Stomach (tissue), 9 donors: ENCODE measurements around the gene KPTN. TPM values are rescaled to one million over a fixed set of nuclear protein-coding genes. Genes with fewer than 3 reads are reported as not detected.

ENCODE experiments used
- DNase-seq, 2 donors: peaks; one replicate each; pipeline versions ENCODE4 v3.0.0 to v3.0.0-alpha.2; 2013 to 2019
- H3K27ac ChIP-seq, 5 donors: fragments of 200-600 bp in 4 of 5; sonication (generic) in 4 of 5; one replicate each; pipeline ENCODE4 v1.5.1; 2013 to 2019; ENCODE audit warnings: mild to moderate bottlenecking in 1 of 5, moderate library complexity in 1 of 5
- H3K27me3 ChIP-seq, 3 donors: fragments of 200-600 bp; sonication (generic); one replicate each; pipeline ENCODE4 v1.5.1; 2017 to 2019; ENCODE audit warnings: mixed run types in 1 of 3
- H3K36me3 ChIP-seq, 4 donors: fragments of 200-600 bp; sonication (generic); 1 replicate in 3 of 4; 2 replicates in 1 of 4; pipeline ENCODE4 v1.5.1; 2016 to 2019
- H3K4me1 ChIP-seq, 4 donors: fragments of 200-600 bp; sonication (generic); one replicate each; pipeline ENCODE4 v1.5.1; 2016 to 2019
- H3K4me3 ChIP-seq, 4 donors: fragments of 200-600 bp; sonication (generic) in 3 of 4; one replicate each; pipeline ENCODE4 v1.5.1; 2016 to 2019; ENCODE audit warnings: mild to moderate bottlenecking in 1 of 4
- H3K9me3 ChIP-seq, 4 donors: fragments of 200-600 bp; sonication (generic); one replicate each; pipeline ENCODE4 v1.5.1; 2016 to 2019
- EP300 ChIP-seq: sonication (generic); formaldehyde crosslinking; IDR thresholded peaks from one replicate; pipeline ENCODE4 v1.6.1; 2017; ENCODE audit warnings: antibody characterized with exemption
- POLR2A ChIP-seq, 4 donors: fragments of 450-650 bp; IDR thresholded peaks; one replicate each; pipeline ENCODE4 v1.6.1; 2016; ENCODE audit warnings: antibody characterized with exemption in 4 of 4, control low read depth in 2 of 4, mild to moderate bottlenecking in 1 of 4, moderate library complexity in 1 of 4
- POLR2AphosphoS5 ChIP-seq, 3 donors: sonication (generic); formaldehyde crosslinking; IDR thresholded peaks; one replicate each; pipeline ENCODE4 v1.6.1; 2016; ENCODE audit warnings: antibody characterized with exemption in 3 of 3
- WGBS, 5 donors: extraction: QIAGEN DNeasy Blood & Tissue Kit in 3 of 5; methylation state at CpG; one replicate each; pipeline versions ENCODE4 v1.1.5 to v1.1.7; 2013 to 2018; 5-methylcytosine and 5-hydroxymethylcytosine counted together
- intact Hi-C: fragments of 100-400 bp; cut with DNase I; formaldehyde crosslinking; loops from one replicate; pipeline ENCODE4 v1.15.1; 2023; ENCODE audit warnings: low total_unique reads
- polyA plus RNA-seq, 3 donors: library from polyadenylated mRNA; stranded (reverse); fragments of 200-250 nt; gene quantifications; one replicate each; pipeline ENCODE4 v1.2.3, GENCODE V29; 2013
- total RNA-seq, 5 donors: library from RNA; depleted of rRNA; stranded (reverse); fragments of >200 nt; gene quantifications; one replicate each; pipeline versions ENCODE4 v1.1.0 to v1.2.3, GENCODE V29; 2014 to 2016
- TF ChIP-seq, protein P1 (sequence below), 7 experiments: fragments of 450-650 bp in 4 of 7; fragments of 200-600 bp in 3 of 7; sonication (generic) in 3 of 7; IDR thresholded peaks; one replicate each; pipeline ENCODE4 v1.5.1; 2016 to 2019; ENCODE audit warnings: antibody characterized with exemption in 7 of 7, control low read depth in 2 of 7, mild to moderate bottlenecking in 1 of 7
- donor health status: healthy with polysubstance abuse.
- donor health status: Bipolar disorder and iron deficiency.
- donor health status: healthy.

Gene KPTN
- total and polyA plus RNA-seq, 8 donors, result 3.2 to 28.0 (median 18.9) TPM

DNA sequence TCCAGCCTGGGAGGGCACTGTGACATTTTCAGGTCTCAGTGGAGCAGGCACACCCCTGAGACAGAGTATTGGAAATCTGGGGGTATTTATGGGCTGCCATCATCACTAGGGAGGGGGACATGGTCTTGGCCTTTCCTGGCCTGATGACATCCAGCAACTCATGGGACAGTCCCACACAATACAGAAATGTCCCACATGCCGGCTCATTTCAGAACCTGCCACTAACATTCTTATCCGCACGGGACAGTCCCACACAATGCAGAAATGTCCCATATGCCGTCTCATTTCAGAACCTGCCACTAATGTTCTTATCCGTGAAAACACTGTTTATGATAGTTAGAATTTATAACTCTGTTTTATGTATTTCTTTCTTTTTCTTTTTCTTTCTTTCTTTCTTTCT, 22.1 kb downstream of the KPTN start:
- Histone ChIP-seq H3K4me3 (no peak overlapping the region), H3K27ac (no peak overlapping the region), H3K9me3 (peaks cover 0 to 4% (median 0%) of the 10 kb centered on the region in 4 donors), H3K4me1 (peaks cover 0 to 9% (median 6%) of the 10 kb centered on the region in 4 donors), H3K27me3 (peaks cover 0 to 83% (median 41%) of the 10 kb centered on the region in 3 donors), H3K36me3 (peaks cover 0 to 1% (median 0%) of the 10 kb centered on the region in 4 donors)
- TF ChIP-seq, protein P1, sequence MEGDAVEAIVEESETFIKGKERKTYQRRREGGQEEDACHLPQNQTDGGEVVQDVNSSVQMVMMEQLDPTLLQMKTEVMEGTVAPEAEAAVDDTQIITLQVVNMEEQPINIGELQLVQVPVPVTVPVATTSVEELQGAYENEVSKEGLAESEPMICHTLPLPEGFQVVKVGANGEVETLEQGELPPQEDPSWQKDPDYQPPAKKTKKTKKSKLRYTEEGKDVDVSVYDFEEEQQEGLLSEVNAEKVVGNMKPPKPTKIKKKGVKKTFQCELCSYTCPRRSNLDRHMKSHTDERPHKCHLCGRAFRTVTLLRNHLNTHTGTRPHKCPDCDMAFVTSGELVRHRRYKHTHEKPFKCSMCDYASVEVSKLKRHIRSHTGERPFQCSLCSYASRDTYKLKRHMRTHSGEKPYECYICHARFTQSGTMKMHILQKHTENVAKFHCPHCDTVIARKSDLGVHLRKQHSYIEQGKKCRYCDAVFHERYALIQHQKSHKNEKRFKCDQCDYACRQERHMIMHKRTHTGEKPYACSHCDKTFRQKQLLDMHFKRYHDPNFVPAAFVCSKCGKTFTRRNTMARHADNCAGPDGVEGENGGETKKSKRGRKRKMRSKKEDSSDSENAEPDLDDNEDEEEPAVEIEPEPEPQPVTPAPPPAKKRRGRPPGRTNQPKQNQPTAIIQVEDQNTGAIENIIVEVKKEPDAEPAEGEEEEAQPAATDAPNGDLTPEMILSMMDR (IDR thresholded peaks at IDR 0.05), result no peak
- DNase-seq, result no peak
- intact Hi-C loops, result no loop called here
- WGBS, 5 donors, result 78 to 88% (median 83%) methylated on average over 5 of the region's 5 CpGs

DNA sequence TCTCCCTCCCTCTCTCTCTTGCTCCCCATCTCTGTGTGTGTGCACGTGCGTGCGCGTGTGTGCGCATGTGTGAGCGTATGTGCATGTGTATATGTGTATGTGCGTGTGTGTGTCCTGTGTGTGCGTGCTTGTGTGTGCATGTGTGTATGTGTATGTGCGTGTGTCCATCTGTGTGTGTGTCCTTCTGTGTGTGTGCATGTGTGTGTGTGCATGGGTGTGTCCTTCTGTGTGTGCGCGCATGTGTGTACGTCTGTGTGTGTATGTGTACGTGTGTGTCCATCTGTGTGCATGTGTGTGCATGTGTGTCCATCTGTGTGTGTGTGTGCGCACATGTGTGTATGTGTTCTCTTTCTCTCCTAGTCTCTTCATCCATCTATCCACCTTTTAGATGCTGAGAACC, 24.5 kb downstream of the KPTN start:
- H3K9me3 ChIP-seq, result peaks cover 8 to 20% (median 13%) of the 10 kb centered on the region in 4 donors
- intact Hi-C loops, result no loop called here
- no peak for DNase-seq
- no peak for TF ChIP-seq POLR2A (IDR thresholded peaks at IDR 0.05)
- TF ChIP-seq POLR2AphosphoS5 (IDR thresholded peaks at IDR 0.05), result no peak
- TF ChIP-seq, protein P1 (IDR thresholded peaks at IDR 0.05), result no peak
- no peak for TF ChIP-seq EP300
- H3K4me1 ChIP-seq, result peaks cover 0 to 9% (median 7%) of the 10 kb centered on the region in 4 donors
- no peak overlapping the region for H3K27ac ChIP-seq
- 86 to 92% (median 89%) methylated on average over 14 of the region's 14 CpGs for WGBS, 5 donors
- H3K36me3 ChIP-seq, result peaks cover 0 to 16% (median 0%) of the 10 kb centered on the region in 4 donors
- H3K27me3 ChIP-seq, result peaks cover 0 to 87% (median 56%) of the 10 kb centered on the region in 3 donors
- H3K4me3 ChIP-seq, result no peak overlapping the region

DNA sequence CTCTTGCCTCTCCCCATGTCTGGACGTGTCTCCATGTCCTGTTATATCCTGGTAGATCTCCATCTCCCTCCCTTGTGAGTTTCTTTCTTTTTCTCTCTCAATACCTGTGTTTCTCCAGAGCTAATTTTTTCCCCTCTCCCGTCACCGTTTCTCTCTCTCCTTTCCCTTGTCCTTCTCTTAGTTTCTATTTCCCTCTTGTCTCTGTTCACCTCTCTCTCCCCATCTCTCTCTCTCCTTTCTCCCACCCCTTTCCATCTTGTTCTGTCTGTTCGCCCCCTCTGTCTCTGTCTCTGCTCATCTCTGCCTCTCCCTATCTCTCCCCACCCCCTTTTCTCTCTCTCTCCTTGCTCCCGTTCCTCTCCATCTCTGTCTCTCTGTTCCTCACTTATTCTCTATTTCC, 25.3 kb downstream of the KPTN start:
- Histone ChIP-seq H3K27ac (no peak overlapping the region), H3K27me3 (peaks cover 0 to 92% (median 60%) of the 10 kb centered on the region in 3 donors), H3K4me3 (no peak overlapping the region), H3K4me1 (peaks cover 0 to 9% (median 7%) of the 10 kb centered on the region in 4 donors), H3K36me3 (peaks cover 0 to 16% (median 0%) of the 10 kb centered on the region in 4 donors), H3K9me3 (peaks cover 8 to 20% (median 13%) of the 10 kb centered on the region in 4 donors)
- intact Hi-C loops, result no loop called here
- TF ChIP-seq, protein P1 (IDR thresholded peaks at IDR 0.05), result no peak
- TF ChIP-seq EP300, result no peak
- TF ChIP-seq POLR2AphosphoS5 (IDR thresholded peaks at IDR 0.05), result no peak
- TF ChIP-seq POLR2A (IDR thresholded peaks at IDR 0.05), result no peak
- WGBS, 5 donors, result 30 to 49% (median 37%) methylated on average over 5 of the region's 5 CpGs
- DNase-seq, result no peak

DNA sequence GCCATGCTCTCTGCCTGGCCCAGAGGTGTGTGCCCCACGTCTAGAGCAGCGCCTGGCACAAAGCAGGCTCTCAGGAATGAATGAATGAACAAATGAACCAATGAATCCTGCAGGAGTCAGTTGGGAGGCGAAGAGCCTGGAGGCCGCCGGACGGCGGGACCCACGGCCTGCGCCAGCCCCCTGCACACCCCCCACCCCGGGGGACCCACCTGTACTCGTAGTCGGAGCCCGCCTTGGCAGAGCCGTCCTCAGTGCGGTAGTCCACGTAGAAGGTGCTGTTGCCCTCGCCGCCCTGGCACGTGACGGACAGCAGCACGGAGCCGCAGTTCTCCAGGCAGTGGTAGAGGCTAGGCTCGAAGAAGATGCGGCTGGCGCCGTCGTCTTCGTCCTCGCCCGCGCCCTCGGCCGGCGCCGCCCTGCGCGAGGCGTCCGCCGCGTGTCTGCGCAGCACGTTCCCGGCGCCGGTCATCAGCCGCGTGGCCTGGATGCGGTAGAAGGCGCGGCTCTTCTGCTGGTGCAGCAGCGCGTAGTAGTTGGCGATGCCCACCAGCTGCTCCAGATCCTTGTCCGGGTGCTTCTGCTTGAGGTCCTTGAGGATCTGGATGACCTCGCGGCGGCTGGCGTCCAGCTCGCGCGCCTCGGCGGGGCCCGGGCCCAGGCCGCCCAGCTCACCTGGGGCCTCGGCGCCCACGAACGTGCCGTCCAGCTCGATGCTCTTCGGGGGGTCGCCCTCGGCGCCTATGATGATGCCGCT, 27.1 kb downstream of the KPTN start:
- H3K27ac ChIP-seq, result no peak overlapping the region
- peaks cover 0 to 9% (median 7%) of the 10 kb centered on the region in 4 donors for H3K4me1 ChIP-seq
- peaks cover 0 to 87% (median 60%) of the 10 kb centered on the region in 3 donors for H3K27me3 ChIP-seq
- H3K9me3 ChIP-seq, result peaks cover 8 to 20% (median 13%) of the 10 kb centered on the region in 4 donors
- DNase-seq, result no peak
- intact Hi-C loops, result no loop called here
- peak overlapping the region in 1 of 4 donors; percentile 5 for H3K4me3 ChIP-seq
- 23 to 38% (median 30%) methylated on average over 46 to 77 of the region's 77 CpGs for WGBS, 5 donors
- peaks cover 0 to 16% (median 0%) of the 10 kb centered on the region in 4 donors for H3K36me3 ChIP-seq
- TF ChIP-seq POLR2AphosphoS5 (IDR thresholded peaks at IDR 0.05) (no peak), POLR2A (IDR thresholded peaks at IDR 0.05) (no peak), EP300 (no peak)
- TF ChIP-seq, protein P1 (IDR thresholded peaks at IDR 0.05), result no peak
